Panc1 (cell line): ENCODE measurements around the gene C4orf51. TPM values are rescaled to one million over a fixed set of nuclear protein-coding genes. Genes with fewer than 3 reads are reported as not detected.

ENCODE experiments used
- ATAC-seq: fragments of 200-7000 bp; cut with Tn5 transposase; 2 replicates; pipeline ENCODE4 v1.9.1; 2020; ENCODE audit warnings: mild to moderate bottlenecking, moderate library complexity
- BruUV-seq: library from RNA; stranded (reverse); fragments of 400-500 nt; replicated peaks from 2 replicates; lab custom pipeline; 2021; lab: Mats Ljungman, UMichigan
- CTCF ChIA-PET: fragments of 300-600 bp; sonication (Branson Sonifier 250); formaldehyde crosslinking; loops from one replicate; lab custom pipeline; 2022; ENCODE audit warnings: antibody characterized with exemption; lab: Charles Lee
- POLR2A ChIA-PET: fragments of 300-600 bp; sonication (Branson Sonifier 250); formaldehyde crosslinking; loops from one replicate; lab custom pipeline; 2022; ENCODE audit warnings: antibody characterized with exemption; lab: Charles Lee
- DNase-seq: peaks from one replicate; pipeline ENCODE4 v3.0.0-alpha.2; 2010; ENCODE audit warnings: low read depth, low spot score
- H3K27ac ChIP-seq: 2 replicates; pipeline ENCODE4 v1.5.1; 2011; ENCODE audit warnings: mild to moderate bottlenecking, low read length, inconsistent platforms
- H3K27me3 ChIP-seq: fragments of 200-500 bp; sonication (Bioruptor generic); 2 replicates; pipeline ENCODE4 v1.6.0; 2014; ENCODE audit warnings: low read length, inconsistent platforms; ENCODE audit not compliant: control insufficient read depth, insufficient read depth
- H3K36me3 ChIP-seq: fragments of 200-500 bp; sonication (Bioruptor generic); 2 replicates; pipeline ENCODE4 v1.5.1; 2014; ENCODE audit warnings: inconsistent platforms, mild to moderate bottlenecking, low read length, moderate library complexity; ENCODE audit not compliant: control insufficient read depth, insufficient read depth
- H3K4me1 ChIP-seq: 2 replicates; pipeline ENCODE4 v1.5.1; 2011; ENCODE audit warnings: inconsistent platforms, mild to moderate bottlenecking, low read length, moderate library complexity; ENCODE audit not compliant: control insufficient read depth, insufficient read depth
- H3K4me3 ChIP-seq, 2 experiments: 2 replicates each; pipeline ENCODE4 v1.5.1; 2011 to 2012; ENCODE audit warnings: low read depth in 2 of 2, low read length in 2 of 2, mild to moderate bottlenecking in 2 of 2, inconsistent platforms in 1 of 2, moderate library complexity in 1 of 2
- H3K9me3 ChIP-seq: fragments of 200-500 bp; sonication (Bioruptor generic); 2 replicates; pipeline ENCODE4 v1.5.1; 2014; ENCODE audit warnings: low read depth, mild to moderate bottlenecking, inconsistent platforms, low read length, moderate library complexity; ENCODE audit not compliant: control insufficient read depth, insufficient read depth
- POLR2AphosphoS5 ChIP-seq: IDR thresholded peaks from 2 replicates; pipeline ENCODE4 v1.6.1; 2012; ENCODE audit warnings: mild to moderate bottlenecking, low read depth, low read length, moderate library complexity
- SIN3A ChIP-seq: IDR thresholded peaks from 2 replicates; pipeline ENCODE4 v1.6.1; 2012; ENCODE audit warnings: low read depth, mild to moderate bottlenecking, low read length, moderate library complexity, borderline replicate concordance; ENCODE audit not compliant: insufficient read depth
- TCF7L2 ChIP-seq: IDR thresholded peaks from 2 replicates; pipeline ENCODE4 v1.6.1; 2011; ENCODE audit warnings: mild to moderate bottlenecking, low read depth, low read length, inconsistent platforms
- in situ Hi-C: cut with HindIII; loops from 2 replicates; pipeline ENCODE4 v1.10.0; 2016; ENCODE audit warnings: low sequenced_read_pairs, low pct_unique_long_range_greater_than_20kb
- intact Hi-C: fragments of 100-400 bp; cut with micrococcal nuclease; formaldehyde crosslinking; loops from one replicate; pipeline ENCODE4 v1.10.0; 2022; ENCODE audit not compliant: unreplicated experiment
- total RNA-seq: library from RNA; stranded (reverse); gene quantifications from one replicate; pipeline ENCODE4 v1.2.1, GENCODE V29; 2021; ENCODE audit not compliant: unreplicated experiment
- TF ChIP-seq, protein P1 (sequence below), 2 experiments: IDR thresholded peaks; 2 replicates each; pipeline ENCODE4 v1.6.1; 2011 to 2012; ENCODE audit warnings: low read depth in 2 of 2, control low read depth in 1 of 2, low read length in 1 of 2, mild to moderate bottlenecking in 1 of 2, moderate library complexity in 1 of 2; ENCODE audit not compliant: insufficient read depth in 1 of 2
- TF ChIP-seq, protein P2 (sequence below): fragments of 450-650 bp; IDR thresholded peaks from 2 replicates; pipeline ENCODE4 v1.5.1; 2017; ENCODE audit warnings: mild to moderate bottlenecking

C4orf51 gene
- total RNA-seq, 1 experiment from 2014 or later = not detected

DNA sequence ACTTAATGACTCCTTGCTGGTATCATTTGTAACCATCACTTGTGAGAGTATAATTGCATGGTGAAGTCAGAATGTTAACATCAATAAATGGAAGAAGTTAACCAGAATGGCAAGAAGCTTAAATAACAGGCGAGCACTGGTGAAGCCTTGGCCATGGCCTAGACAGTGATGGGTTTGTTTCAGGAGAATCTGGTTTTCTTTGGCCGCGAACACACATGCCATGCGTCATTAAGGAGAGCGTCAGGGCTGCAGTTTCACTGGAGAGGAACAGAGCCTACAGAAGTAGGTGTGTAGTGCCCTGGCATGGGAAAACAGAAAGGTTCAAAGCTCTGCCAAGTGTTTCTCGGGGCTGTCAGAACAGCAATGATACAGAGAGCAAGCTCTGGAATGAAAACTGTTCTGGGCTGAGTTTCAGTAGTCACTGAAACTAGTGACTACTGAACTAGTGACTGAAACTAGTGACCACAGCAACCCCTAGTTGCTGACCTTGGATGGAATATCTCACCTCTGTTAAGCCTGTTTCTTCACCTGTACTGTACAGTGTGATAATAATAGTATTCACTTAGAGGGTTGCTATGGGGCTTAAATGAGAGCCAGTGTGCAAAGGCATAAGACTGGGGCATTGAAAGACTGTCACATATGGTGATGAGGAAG, 93.8 kb downstream of the C4orf51 start:
- intact Hi-C loops = no loop called here
- ATAC-seq (no peak), DNase-seq (no peak)
- Histone ChIP-seq H3K4me3 (no peak overlapping the region), H3K27ac (no peak overlapping the region), H3K27me3 (no peaks in the 10 kb centered on the region), H3K36me3 (no peaks in the 10 kb centered on the region), H3K4me1 (no peaks in the 10 kb centered on the region), H3K9me3 (no peaks in the 10 kb centered on the region)
- ChIA-PET CTCF (no interaction called here), POLR2A (no interaction called here)
- BruUV-seq = no TSS peak
- in situ Hi-C loops = no loop called here
- TF ChIP-seq POLR2AphosphoS5 (no peak), SIN3A (no peak), TCF7L2 (no peak)
- TF ChIP-seq, protein P1, sequence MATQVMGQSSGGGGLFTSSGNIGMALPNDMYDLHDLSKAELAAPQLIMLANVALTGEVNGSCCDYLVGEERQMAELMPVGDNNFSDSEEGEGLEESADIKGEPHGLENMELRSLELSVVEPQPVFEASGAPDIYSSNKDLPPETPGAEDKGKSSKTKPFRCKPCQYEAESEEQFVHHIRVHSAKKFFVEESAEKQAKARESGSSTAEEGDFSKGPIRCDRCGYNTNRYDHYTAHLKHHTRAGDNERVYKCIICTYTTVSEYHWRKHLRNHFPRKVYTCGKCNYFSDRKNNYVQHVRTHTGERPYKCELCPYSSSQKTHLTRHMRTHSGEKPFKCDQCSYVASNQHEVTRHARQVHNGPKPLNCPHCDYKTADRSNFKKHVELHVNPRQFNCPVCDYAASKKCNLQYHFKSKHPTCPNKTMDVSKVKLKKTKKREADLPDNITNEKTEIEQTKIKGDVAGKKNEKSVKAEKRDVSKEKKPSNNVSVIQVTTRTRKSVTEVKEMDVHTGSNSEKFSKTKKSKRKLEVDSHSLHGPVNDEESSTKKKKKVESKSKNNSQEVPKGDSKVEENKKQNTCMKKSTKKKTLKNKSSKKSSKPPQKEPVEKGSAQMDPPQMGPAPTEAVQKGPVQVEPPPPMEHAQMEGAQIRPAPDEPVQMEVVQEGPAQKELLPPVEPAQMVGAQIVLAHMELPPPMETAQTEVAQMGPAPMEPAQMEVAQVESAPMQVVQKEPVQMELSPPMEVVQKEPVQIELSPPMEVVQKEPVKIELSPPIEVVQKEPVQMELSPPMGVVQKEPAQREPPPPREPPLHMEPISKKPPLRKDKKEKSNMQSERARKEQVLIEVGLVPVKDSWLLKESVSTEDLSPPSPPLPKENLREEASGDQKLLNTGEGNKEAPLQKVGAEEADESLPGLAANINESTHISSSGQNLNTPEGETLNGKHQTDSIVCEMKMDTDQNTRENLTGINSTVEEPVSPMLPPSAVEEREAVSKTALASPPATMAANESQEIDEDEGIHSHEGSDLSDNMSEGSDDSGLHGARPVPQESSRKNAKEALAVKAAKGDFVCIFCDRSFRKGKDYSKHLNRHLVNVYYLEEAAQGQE (IDR thresholded peaks at IDR 0.05; ENCODE audit: insufficient read depth in 1 of 2, low read depth in 2 of 2, low read length in 1 of 2) = no peak
- TF ChIP-seq, protein P2, sequence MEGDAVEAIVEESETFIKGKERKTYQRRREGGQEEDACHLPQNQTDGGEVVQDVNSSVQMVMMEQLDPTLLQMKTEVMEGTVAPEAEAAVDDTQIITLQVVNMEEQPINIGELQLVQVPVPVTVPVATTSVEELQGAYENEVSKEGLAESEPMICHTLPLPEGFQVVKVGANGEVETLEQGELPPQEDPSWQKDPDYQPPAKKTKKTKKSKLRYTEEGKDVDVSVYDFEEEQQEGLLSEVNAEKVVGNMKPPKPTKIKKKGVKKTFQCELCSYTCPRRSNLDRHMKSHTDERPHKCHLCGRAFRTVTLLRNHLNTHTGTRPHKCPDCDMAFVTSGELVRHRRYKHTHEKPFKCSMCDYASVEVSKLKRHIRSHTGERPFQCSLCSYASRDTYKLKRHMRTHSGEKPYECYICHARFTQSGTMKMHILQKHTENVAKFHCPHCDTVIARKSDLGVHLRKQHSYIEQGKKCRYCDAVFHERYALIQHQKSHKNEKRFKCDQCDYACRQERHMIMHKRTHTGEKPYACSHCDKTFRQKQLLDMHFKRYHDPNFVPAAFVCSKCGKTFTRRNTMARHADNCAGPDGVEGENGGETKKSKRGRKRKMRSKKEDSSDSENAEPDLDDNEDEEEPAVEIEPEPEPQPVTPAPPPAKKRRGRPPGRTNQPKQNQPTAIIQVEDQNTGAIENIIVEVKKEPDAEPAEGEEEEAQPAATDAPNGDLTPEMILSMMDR = no peak

DNA sequence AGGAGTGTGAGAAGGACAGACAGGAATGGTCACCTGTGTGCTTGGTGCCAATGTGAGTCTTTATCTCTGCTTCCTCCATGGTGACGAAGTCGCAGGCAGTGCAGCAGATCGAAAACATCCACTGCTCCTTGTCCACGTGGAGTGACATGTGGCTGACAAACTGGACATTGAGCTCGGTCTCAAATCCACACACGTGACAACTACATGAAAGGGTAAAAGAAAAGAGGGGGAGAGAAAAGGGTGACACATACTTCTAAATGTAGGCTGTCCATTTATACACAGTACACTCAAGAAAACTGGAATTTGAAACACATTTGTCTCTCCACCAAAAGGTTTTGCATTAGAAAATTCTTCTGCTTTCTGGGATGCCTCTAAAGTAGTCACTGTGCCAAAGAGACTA, 94.5 kb downstream of the C4orf51 start:
- H3K4me1 ChIP-seq = no peaks in the 10 kb centered on the region
- BruUV-seq = no TSS peak
- DNase-seq (no peak), ATAC-seq (no peak)
- H3K4me3 ChIP-seq = no peak overlapping the region
- no peak overlapping the region for H3K27ac ChIP-seq
- H3K27me3 ChIP-seq = no peaks in the 10 kb centered on the region
- no peaks in the 10 kb centered on the region for H3K36me3 ChIP-seq
- in situ Hi-C loops = no loop called here
- ChIA-PET POLR2A (no interaction called here), CTCF (no interaction called here)
- TF ChIP-seq, protein P2 = no peak
- no peak for TF ChIP-seq TCF7L2
- no peak for TF ChIP-seq SIN3A
- TF ChIP-seq, protein P1 (IDR thresholded peaks at IDR 0.05; ENCODE audit: insufficient read depth in 1 of 2, low read depth in 2 of 2, low read length in 1 of 2) = no peak
- no peak for TF ChIP-seq POLR2AphosphoS5
- intact Hi-C loops = no loop called here
- H3K9me3 ChIP-seq = no peaks in the 10 kb centered on the region
